ENCODE results near the gene BICDL2.

DNA sequence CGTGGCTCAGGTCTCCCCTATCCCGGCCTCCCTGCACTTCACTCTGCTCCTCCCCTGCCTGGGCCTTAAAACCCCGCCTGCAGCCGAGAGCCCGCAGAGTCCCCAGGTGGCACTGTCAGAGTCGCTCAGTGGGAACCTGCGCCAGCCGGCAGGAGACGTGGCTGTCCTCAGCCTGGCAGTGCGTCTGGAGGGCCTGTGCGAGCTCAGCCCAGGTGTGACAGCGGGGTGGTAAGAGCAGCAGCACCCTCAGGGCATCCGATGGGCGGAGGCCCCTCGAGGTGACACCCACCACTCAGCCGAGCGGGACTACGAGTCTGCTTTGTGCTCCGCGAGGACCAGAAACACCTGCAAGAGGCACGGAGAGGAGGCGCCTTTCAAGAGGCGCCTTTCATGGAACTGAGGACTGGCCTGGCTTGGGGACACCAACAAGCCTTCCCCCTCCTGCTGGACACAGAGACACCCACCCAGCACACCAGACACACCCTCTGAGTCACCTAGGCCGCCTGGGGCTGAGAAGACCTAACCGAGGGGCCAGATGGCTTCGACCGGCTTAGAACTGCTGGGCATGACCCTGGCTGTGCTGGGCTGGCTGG is 23.8 kb downstream of the BICDL2 start, which contains the start of gene CLDN9:
- TF ChIP-seq CTCF (conservative IDR thresholded peaks at IDR 0.05 in 1 of 2, IDR thresholded peaks at IDR 0.05 in 1 of 2; ENCODE audit: low read depth in 1 of 2, low read length in 2 of 2) (no peak), EZH2 (IDR thresholded peaks at IDR 0.05; ENCODE audit: low read length, missing control alignments) (no peak)

Measured in fibroblast of lung (primary cell).